Thymus (tissue), 11 donors: ENCODE measurements around the gene CXCL17. TPM values are rescaled to one million over a fixed set of nuclear protein-coding genes. Genes with fewer than 3 reads are reported as not detected.
A peak's percentile ranks its signal among the peaks of the same experiment; 100 is the strongest.

Source experiments
- DNase-seq, 9 donors: peaks; one replicate each; pipeline ENCODE4 v3.0.0-alpha.2; 2013; ENCODE audit warnings: low spot score in 9 of 9, low read depth in 6 of 9, missing footprints in 1 of 9
- H3K27ac ChIP-seq, 2 donors: one replicate each; pipeline ENCODE4 v1.5.1; 2013; ENCODE audit warnings: control low read depth in 1 of 2, low read depth in 1 of 2, low read length in 1 of 2, mild to moderate bottlenecking in 1 of 2, moderate library complexity in 1 of 2
- H3K27me3 ChIP-seq, 2 donors: one replicate each; pipeline ENCODE4 v1.5.1; 2013; ENCODE audit warnings: low read length in 1 of 2; ENCODE audit not compliant: control insufficient read depth in 2 of 2, insufficient read depth in 1 of 2
- H3K36me3 ChIP-seq, 2 donors: one replicate each; pipeline ENCODE4 v1.5.1; 2013; ENCODE audit warnings: low read length in 1 of 2, mild to moderate bottlenecking in 1 of 2, moderate library complexity in 1 of 2; ENCODE audit not compliant: control insufficient read depth in 2 of 2, insufficient read depth in 2 of 2
- H3K4me1 ChIP-seq, 2 donors: one replicate each; pipeline ENCODE4 v1.5.1; 2013; ENCODE audit warnings: low read length in 2 of 2; ENCODE audit not compliant: control insufficient read depth in 2 of 2, insufficient read depth in 2 of 2
- H3K4me3 ChIP-seq, 2 donors: one replicate each; pipeline ENCODE4 v1.5.1; 2013; ENCODE audit warnings: low read length in 2 of 2, control low read depth in 1 of 2, mild to moderate bottlenecking in 1 of 2
- H3K9me3 ChIP-seq, 2 donors: one replicate each; pipeline ENCODE4 v1.5.1; 2013; ENCODE audit warnings: low read length in 1 of 2, mild to moderate bottlenecking in 1 of 2; ENCODE audit not compliant: control insufficient read depth in 2 of 2, insufficient read depth in 1 of 2
- WGBS: extraction: QIAGEN DNeasy Blood & Tissue Kit; methylation state at CpG from one replicate; pipeline ENCODE4 v1.1.7; 2013; 5-methylcytosine and 5-hydroxymethylcytosine counted together
- polyA plus RNA-seq: library from polyadenylated mRNA; stranded (reverse); fragments of 200-250 nt; gene quantifications from one replicate; pipeline ENCODE4 v1.2.3, GENCODE V29; 2013
- total RNA-seq: library from RNA; stranded (reverse); fragments of 120-200 nt; gene quantifications from one replicate; pipeline ENCODE4 v1.2.4, GENCODE V29; 2013
- donor health status: healthy.

Gene CXCL17
- total and polyA plus RNA-seq, 2 donors, result 0.14 to 8.4 TPM

- 30% methylated on average over 25 of the region's 25 CpGs for WGBS
- peak overlapping the region in 1 of 2 donors; percentile 31 for H3K27ac ChIP-seq
Observed at GRCh38 chr19:42397263-42398166, 45.2 kb downstream of the CXCL17 start.

GRCh38 chr19:42396381-42397262, 46.1 kb downstream of the CXCL17 start:
- WGBS, result 4% methylated on average over 42 of the region's 42 CpGs

More at GRCh38 chr19:42397263-42398166, 45.2 kb downstream of the CXCL17 start:
- peaks cover 16 to 26% of the 10 kb centered on the region in 2 donors for H3K4me1 ChIP-seq
- peak overlapping the region; percentile 53 to 61 for H3K4me3 ChIP-seq
- no peaks in the 10 kb centered on the region for H3K9me3 ChIP-seq
- DNase-seq, result no peak
- H3K27me3 ChIP-seq, result peaks cover 5 to 30% of the 10 kb centered on the region in 2 donors
- H3K36me3 ChIP-seq, result no peaks in the 10 kb centered on the region

GRCh38 chr19:42394751-42395150, 48.0 kb downstream of the CXCL17 start:
- DNase-seq, result no peak
- H3K4me1 ChIP-seq, result peaks cover 13 to 15% of the 10 kb centered on the region in 2 donors
- WGBS, result 98% methylated on average over 8 of the region's 8 CpGs

More at GRCh38 chr19:42396381-42397262, 46.1 kb downstream of the CXCL17 start:
- Histone ChIP-seq H3K27me3 (peaks cover 3 to 29% of the 10 kb centered on the region in 2 donors), H3K27ac (peak overlapping the region; percentile 31 to 52), H3K4me1 (peaks cover 13 to 20% of the 10 kb centered on the region in 2 donors), H3K36me3 (no peaks in the 10 kb centered on the region), H3K9me3 (no peaks in the 10 kb centered on the region), H3K4me3 (peak overlapping the region; percentile 53 to 61)
- peak; percentile 77 to 92 (median 84) for DNase-seq

DNA sequence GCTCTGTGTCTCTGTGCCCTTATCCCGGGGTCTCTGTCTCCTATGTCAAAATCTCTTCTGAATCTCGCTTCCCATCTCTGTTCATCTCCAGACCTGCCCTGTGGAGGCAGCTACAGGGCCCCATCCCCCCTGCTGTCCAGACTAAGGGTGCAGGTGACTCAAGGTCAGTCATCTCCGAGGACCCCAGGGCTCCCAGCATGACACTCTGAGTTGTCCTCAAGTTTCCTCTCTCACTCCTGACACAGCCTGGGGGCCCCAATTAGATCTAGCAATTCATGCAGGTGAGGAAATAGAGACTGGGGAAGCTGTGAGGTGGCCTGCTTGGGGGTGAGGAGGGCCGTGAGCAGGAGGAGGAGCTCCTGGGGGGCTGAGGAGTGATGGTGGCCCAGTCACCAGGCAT, 50.6 kb downstream of the CXCL17 start:
- peaks cover 0 to 1% of the 10 kb centered on the region in 2 donors for H3K9me3 ChIP-seq
- no peak overlapping the region for H3K4me3 ChIP-seq
- peaks cover 7 to 8% of the 10 kb centered on the region in 2 donors for H3K4me1 ChIP-seq
- H3K27ac ChIP-seq, result no peak overlapping the region
- DNase-seq, result no peak
- peaks cover 13 to 58% of the 10 kb centered on the region in 2 donors for H3K27me3 ChIP-seq
- WGBS, result 78% methylated on average over 4 of the region's 4 CpGs
- H3K36me3 ChIP-seq, result no peaks in the 10 kb centered on the region

More at GRCh38 chr19:42394751-42395150, 48.0 kb downstream of the CXCL17 start:
- no peak overlapping the region for H3K27ac ChIP-seq
- H3K36me3 ChIP-seq, result no peaks in the 10 kb centered on the region
- H3K9me3 ChIP-seq, result no peaks in the 10 kb centered on the region
- no peak overlapping the region for H3K4me3 ChIP-seq
- H3K27me3 ChIP-seq, result peaks cover 8 to 40% of the 10 kb centered on the region in 2 donors

- Histone ChIP-seq H3K4me3 (no peak within 1 kb of the TSS), H3K36me3 (no peaks in the 10 kb centered on the region), H3K27ac (no peak within 1 kb of the TSS), H3K27me3 (peaks cover 21 to 67% of the 10 kb centered on the region in 2 donors), H3K4me1 (peaks cover 2 to 6% of the 10 kb centered on the region in 2 donors), H3K9me3 (peaks cover 0 to 2% of the 10 kb centered on the region in 2 donors)
- WGBS, result 69% methylated on average over 12 of the region's 12 CpGs
- DNase-seq, result no peak
Observed at GRCh38 chr19:42389899-42390298, 52.8 kb downstream of the CXCL17 start, which contains the start of gene CNFN. Gene CNFN, minus strand, starts transcription at chr19:42390297. Its CDS starts 1,260 bp downstream, at chr19:42389037.

- Histone ChIP-seq H3K9me3 (peaks cover 0 to 2% of the 10 kb centered on the region in 2 donors), H3K4me3 (no peak overlapping the region), H3K4me1 (peaks cover 2 to 6% of the 10 kb centered on the region in 2 donors), H3K27me3 (peaks cover 21 to 67% of the 10 kb centered on the region in 2 donors), H3K27ac (no peak overlapping the region), H3K36me3 (no peaks in the 10 kb centered on the region)
- DNase-seq, result no peak
- 89% methylated on average over 20 of the region's 20 CpGs for WGBS
Observed at GRCh38 chr19:42388851-42389489, 53.8 kb downstream of the CXCL17 start.

- DNase-seq, result peak in 6 of 9 donors; percentile 37 to 75 (median 49)
- WGBS, result 4% methylated on average over 48 of the region's 48 CpGs
- H3K27ac ChIP-seq, result no peak overlapping the region
- peaks cover 0 to 2% of the 10 kb centered on the region in 2 donors for H3K9me3 ChIP-seq
- no peaks in the 10 kb centered on the region for H3K36me3 ChIP-seq
- H3K4me1 ChIP-seq, result peaks cover 2 to 6% of the 10 kb centered on the region in 2 donors
- peak overlapping the region; percentile 39 to 40 for H3K4me3 ChIP-seq
- H3K27me3 ChIP-seq, result peaks cover 21 to 59% of the 10 kb centered on the region in 2 donors
Observed at GRCh38 chr19:42386974-42387707, 55.6 kb downstream of the CXCL17 start.

DNA sequence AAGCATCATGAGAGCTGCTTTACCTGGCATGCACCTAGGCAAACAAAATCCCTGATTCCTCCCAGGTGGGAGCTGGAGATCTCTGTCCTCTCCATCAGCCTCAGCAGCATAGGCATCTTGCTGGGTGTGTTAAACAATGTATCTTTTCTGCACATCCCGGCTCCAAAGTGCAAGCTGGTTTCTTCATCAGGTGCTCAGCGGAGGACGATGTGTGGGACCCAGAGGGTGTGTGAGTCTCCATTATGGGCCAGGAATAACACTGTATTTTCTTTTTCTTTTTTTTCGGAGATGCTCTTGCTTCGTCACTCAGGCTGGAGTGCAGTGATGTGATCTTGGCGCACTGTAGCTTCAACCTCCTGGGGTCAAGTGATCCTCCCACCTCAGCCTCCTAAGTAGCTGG, 62.6 kb downstream of the CXCL17 start:
- Histone ChIP-seq H3K4me3 (no peak overlapping the region), H3K27me3 (peaks cover 0 to 7% of the 10 kb centered on the region in 2 donors), H3K27ac (no peak overlapping the region), H3K36me3 (peaks cover 0 to 10% of the 10 kb centered on the region in 2 donors), H3K4me1 (no peaks in the 10 kb centered on the region), H3K9me3 (no peaks in the 10 kb centered on the region)
- no peak for DNase-seq
- 87% methylated on average over 6 of the region's 6 CpGs for WGBS
